Fibroblast of skin of back (primary cell): Measurements from ENCODE around the gene CNOT4.
"Not testable (repeated sequence)": the region's sequence is repeated elsewhere in the genome, so short reads cannot be mapped to it uniquely, and the experiment has no call there.

Source experiments
- DNase-seq: peaks from one replicate; pipeline ENCODE4 v3.0.0-alpha.2; 2013

Gene CNOT4

GRCh38 chr7:135512135-135512887, 2.4 kb upstream of the CNOT4 start:
- peak; percentile 64 for DNase-seq

GRCh38 chr7:135510592-135511183, 786 bp upstream of the CNOT4 start:
- peak; percentile 35 for DNase-seq

DNA sequence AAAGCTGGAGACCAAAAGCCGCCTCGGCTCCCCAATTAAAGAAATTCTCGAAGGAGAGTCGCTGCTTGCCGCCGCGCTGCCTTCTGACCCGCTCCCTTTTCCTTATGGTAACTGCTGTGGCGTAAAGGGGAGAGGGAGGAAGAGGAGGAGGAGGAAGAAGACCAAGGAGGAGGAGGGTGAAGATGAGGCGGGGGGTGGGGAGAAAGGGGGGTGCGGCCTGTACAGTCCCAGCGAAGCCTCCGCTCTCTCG, 388 bp downstream of the CNOT4 start:
- DNase-seq = no peak

GRCh38 chr7:135508883-135509588, 866 bp downstream of the CNOT4 start:
- DNase-seq = peak; percentile 29

DNA sequence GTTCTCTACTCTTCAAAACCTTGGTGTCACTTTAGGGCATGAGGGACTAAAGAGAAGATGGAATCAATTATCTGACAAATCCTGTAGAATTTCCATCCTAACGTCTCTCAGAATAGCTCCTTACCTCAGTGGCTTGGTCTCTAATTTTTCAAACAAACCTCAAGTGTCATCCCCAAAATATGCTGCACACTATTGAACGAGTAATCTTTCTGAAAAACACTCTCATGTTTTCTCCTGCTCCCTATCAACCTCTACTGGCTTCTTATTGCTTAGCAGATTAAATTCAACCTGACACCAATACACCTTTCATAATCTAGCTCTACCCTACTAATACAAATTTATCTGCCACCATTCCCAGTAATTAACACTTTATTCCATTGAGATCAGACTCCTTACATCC, 8.5 kb downstream of the CNOT4 start:
- peak; percentile 58 for DNase-seq

GRCh38 chr7:135499818-135500217, 10.1 kb downstream of the CNOT4 start:
- no peak for DNase-seq

DNA sequence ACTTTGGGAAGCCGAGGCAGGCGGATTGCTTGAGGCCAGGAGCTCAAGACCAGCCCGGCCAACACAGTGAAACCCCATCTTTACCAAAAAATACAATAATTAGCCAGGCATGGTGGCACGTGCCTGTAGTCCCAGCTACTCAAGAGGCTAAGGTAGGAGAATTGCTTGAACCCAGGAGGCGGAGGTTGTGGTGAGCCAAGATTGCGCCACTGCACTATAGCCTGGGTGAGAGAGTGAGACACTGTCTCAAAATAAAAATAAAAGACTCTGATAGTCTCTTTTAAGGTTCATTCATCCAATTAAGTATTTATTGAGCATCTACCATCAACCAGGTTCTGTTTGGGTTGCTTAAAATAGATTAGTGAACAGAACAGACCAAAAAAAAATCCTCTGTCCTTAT, 12.7 kb downstream of the CNOT4 start:
- DNase-seq = not testable (repeated sequence)

- no peak for DNase-seq
Observed at GRCh38 chr7:135493362-135493761, 16.5 kb downstream of the CNOT4 start.

DNA sequence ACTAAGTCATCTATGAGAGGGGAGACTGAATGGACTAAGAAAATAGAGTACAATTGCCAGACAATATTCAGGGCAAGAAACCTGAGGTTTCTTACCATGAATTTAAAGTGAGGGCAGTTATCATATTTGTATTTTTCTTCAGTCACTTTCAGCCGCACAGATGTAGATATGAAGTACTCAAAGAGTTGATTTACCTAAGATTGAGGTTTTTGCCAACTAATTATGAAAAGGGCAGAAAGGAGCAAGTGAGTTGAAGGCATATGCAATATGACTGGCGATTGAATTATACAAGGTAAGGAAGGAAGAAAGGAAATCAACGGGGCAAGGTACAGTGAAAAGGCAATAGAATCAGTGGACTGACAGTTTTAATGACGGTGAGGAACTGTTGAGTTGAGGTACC, 17.8 kb downstream of the CNOT4 start:
- DNase-seq = no peak

GRCh38 chr7:135490783-135491182, 19.1 kb downstream of the CNOT4 start:
- peak; percentile 46 for DNase-seq

DNA sequence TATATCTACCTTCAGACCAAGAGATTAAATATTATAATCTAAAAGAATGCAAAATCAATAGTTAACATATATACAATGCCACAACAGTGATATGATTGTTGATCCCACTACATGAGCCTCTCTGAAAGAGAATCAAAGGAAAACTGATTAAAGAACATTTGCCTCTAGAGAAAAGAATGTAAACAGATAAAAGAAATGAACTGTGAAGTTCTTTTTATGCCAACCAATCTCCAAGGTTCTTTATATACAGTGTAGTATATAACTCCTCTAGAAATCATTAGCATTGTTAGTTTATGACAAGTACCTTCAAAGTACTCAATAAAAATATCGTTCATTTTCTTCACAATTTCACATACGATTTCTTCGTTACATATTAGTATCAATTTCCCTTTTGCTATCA, 20.1 kb downstream of the CNOT4 start:
- no peak for DNase-seq

DNA sequence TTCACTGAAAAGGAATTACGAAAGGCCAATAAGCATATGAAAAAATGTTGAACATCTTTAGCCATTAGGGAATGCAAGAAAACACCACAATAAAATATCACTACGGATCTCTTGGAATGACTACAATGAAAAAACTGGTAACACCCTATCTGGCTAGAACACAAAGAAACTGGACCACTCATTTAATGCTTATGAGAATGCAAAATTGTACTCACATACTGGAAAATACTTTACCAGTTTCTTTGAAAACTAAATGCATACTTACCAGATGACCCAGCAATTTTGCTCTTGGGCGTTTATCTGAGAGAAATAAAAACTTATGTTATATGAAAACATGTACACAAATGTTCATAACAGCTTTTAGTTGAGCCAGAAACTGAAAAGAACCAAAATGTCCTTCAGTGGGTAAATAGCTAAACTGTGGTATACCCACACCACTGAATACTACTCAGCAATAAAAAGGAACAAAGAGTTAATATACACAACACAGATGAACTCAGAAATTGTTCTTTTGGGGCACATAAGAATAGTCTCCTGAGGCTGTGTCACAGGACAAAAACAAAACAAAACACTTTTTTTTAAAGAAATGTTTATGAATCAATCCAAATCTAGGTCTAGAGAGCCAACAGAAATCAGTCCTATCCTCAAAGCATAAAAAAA, 23.5 kb downstream of the CNOT4 start:
- DNase-seq = peak; percentile 49

GRCh38 chr7:135481598-135481979, 28.3 kb downstream of the CNOT4 start:
- DNase-seq = no peak

GRCh38 chr7:135480966-135481597, 28.8 kb downstream of the CNOT4 start:
- no peak for DNase-seq

- DNase-seq = no peak
Observed at GRCh38 chr7:135475521-135475920, 34.4 kb downstream of the CNOT4 start.

- not testable (repeated sequence) for DNase-seq
Observed at GRCh38 chr7:135469705-135470104, 40.2 kb downstream of the CNOT4 start.

GRCh38 chr7:135467207-135467711, 42.6 kb downstream of the CNOT4 start:
- peak; percentile 15 for DNase-seq

DNA sequence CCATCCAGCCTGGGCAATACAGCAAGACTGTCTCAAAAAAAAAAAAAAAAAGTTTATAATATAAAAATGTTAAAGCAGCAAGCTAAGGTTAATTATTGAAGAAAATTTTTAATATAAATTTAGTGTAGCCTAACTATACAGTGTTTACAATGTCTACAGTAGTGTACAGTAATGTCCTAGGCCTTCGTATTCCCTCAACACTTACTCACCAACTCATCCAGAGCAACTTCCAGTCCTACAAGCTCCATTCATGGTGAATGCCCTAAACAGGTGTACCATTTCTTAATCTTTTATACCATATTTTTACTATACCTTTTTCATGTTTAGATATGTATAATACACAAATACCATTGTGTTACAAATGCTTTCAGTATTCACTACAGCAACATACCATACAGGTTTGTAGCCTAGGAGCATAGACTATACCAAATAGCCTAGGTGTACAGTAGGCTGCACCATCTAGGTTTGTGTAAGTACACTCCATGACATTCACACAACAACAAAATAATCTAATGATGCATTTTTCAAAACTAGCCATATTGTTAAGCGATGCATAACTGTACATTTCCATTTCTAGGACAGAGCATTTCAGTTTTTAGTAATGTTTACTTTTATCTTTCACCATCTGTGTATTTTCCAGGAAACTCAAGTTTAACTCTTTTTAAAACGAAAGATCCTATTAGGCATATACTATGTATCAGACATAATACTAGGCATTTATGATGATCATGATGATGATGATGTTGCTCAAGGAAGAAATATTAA, 43.3 kb downstream of the CNOT4 start:
- no peak for DNase-seq

DNA sequence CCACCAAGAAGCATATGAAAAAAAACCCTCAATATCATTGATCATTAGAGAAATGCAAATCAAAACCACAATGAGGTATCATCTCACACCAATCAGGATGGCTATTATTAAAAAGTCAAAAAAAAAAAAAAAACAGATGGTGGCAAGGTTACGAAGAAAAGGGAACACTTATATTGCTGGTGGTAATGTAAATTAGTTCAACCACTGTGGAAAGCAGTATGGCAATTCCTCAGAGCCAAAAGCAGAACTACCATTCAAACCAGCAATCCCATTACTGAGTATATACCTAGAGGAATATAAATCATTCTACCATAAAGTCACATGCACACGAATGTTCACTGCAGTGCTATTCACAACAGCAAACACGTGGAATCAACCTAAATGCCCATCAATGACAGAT, 46.0 kb downstream of the CNOT4 start:
- DNase-seq = no peak

- no peak for DNase-seq
Observed at GRCh38 chr7:135459951-135460567, 49.8 kb downstream of the CNOT4 start.

GRCh38 chr7:135459076-135459475, 50.8 kb downstream of the CNOT4 start:
- no peak for DNase-seq

DNA sequence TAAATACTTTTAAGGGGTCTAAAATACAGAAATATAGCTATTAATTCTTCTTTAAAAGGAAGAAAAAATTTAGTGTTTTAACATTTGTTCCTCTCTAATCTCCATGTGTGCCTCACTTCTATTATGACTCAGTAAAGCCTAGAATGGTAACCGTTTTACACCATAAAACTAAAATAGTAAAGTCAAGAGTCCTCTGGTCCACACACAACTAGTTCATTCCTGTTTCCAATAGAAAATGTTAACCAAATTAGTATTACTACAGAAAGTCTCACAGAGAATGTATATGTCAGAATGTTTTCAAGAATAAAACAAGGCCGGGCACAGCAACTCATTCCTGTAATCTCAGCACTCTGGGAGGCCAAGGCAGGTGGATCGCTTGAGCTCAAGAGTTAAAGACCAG, 55.8 kb downstream of the CNOT4 start:
- no peak for DNase-seq
